CD14-positive monocyte (primary cell): ENCODE results near the gene ZNF275. TPM values are rescaled to one million over a fixed set of nuclear protein-coding genes. Genes with fewer than 3 reads are reported as not detected.

Experiments
- DNase-seq, 3 donors: peaks; one replicate each; pipeline ENCODE4 v3.0.0-alpha.2; 2011 to 2022
- H2AFZ ChIP-seq: 2 replicates; pipeline ENCODE4 v1.6.0; 2012; ENCODE audit warnings: mild to moderate bottlenecking, low read depth, low read length, inconsistent platforms; ENCODE audit not compliant: insufficient read depth, poor library complexity, severe bottlenecking
- H3K27ac ChIP-seq, 2 donors: 1 replicate in 1 of 2; 2 replicates in 1 of 2; pipeline ENCODE4 v1.5.1; 2012 to 2013; ENCODE audit warnings: low read length in 2 of 2, control low read depth in 1 of 2, inconsistent platforms in 1 of 2, low read depth in 1 of 2, mild to moderate bottlenecking in 1 of 2
- H3K27me3 ChIP-seq, 2 donors: one replicate each; pipeline versions ENCODE4 v1.6.0 to v1.6.1; 2011 to 2013; ENCODE audit warnings: low read length in 2 of 2; ENCODE audit not compliant: control insufficient read depth in 2 of 2, insufficient read depth in 2 of 2
- H3K36me3 ChIP-seq, 2 donors: replicated peaks in 1 of 2; 1 replicate in 1 of 2; 2 replicates in 1 of 2; pipeline versions ENCODE4 v1.5.1 to v1.6.1; 2012 to 2013; ENCODE audit warnings: low read length in 2 of 2, control low read depth in 1 of 2, inconsistent platforms in 1 of 2, mild to moderate bottlenecking in 1 of 2; ENCODE audit not compliant: insufficient read depth in 2 of 2, control insufficient read depth in 1 of 2
- H3K4me1 ChIP-seq, 2 donors: 1 replicate in 1 of 2; 2 replicates in 1 of 2; pipeline versions ENCODE4 v1.5.1 to v1.6.1; 2012 to 2013; ENCODE audit warnings: low read length in 2 of 2, control low read depth in 1 of 2, inconsistent platforms in 1 of 2, mild to moderate bottlenecking in 1 of 2, moderate library complexity in 1 of 2; ENCODE audit not compliant: insufficient read depth in 2 of 2, control insufficient read depth in 1 of 2
- H3K4me2 ChIP-seq: replicated peaks from 2 replicates; pipeline ENCODE3; 2012; ENCODE audit warnings: low read length, moderate library complexity, mild to moderate bottlenecking; ENCODE audit not compliant: poor library complexity, severe bottlenecking; ENCODE audit errors: extremely low read depth
- H3K4me3 ChIP-seq, 3 experiments: fragments of 200-600 bp in 1 of 3; sonication (generic) in 1 of 3; replicated peaks in 1 of 3; 1 replicate in 2 of 3; 2 replicates in 1 of 3; pipeline ENCODE4 v1.5.1; 2011 to 2013; ENCODE audit warnings: low read length in 3 of 3, mild to moderate bottlenecking in 3 of 3, control low read depth in 2 of 3, low read depth in 2 of 3, inconsistent platforms in 1 of 3, moderate library complexity in 1 of 3
- H3K79me2 ChIP-seq: 2 replicates; pipeline ENCODE4 v1.6.0; 2012; ENCODE audit warnings: mild to moderate bottlenecking, control low read depth, inconsistent platforms, low read length, moderate library complexity; ENCODE audit not compliant: insufficient read depth
- H3K9ac ChIP-seq: 2 replicates; pipeline ENCODE4 v1.6.0; 2017; ENCODE audit warnings: low read length, mild to moderate bottlenecking; ENCODE audit not compliant: insufficient read depth, poor library complexity, severe bottlenecking
- H3K9me3 ChIP-seq, 2 donors: replicated peaks in 1 of 2; 1 replicate in 1 of 2; 2 replicates in 1 of 2; pipeline versions ENCODE4 v1.5.1 to v1.6.1; 2012 to 2013; ENCODE audit warnings: low read length in 2 of 2, control low read depth in 1 of 2; ENCODE audit not compliant: control insufficient read depth in 1 of 2, insufficient read depth in 1 of 2
- H4K20me1 ChIP-seq: 2 replicates; pipeline ENCODE4 v1.6.0; 2012; ENCODE audit warnings: mild to moderate bottlenecking, low read length, control low read depth, moderate library complexity; ENCODE audit not compliant: insufficient read depth
- H3K27ac Mint-ChIP-seq, 7 donors: one replicate each; pipeline ENCODE4 v1.8.0; 2020; ENCODE audit warnings: mild to moderate bottlenecking in 7 of 7, mixed read lengths in 7 of 7, moderate library complexity in 6 of 7, inconsistent platforms in 2 of 7
- H3K27me3 Mint-ChIP-seq, 3 donors: one replicate each; pipeline ENCODE4 v1.8.0; 2021 to 2022; ENCODE audit warnings: low read depth in 3 of 3, mild to moderate bottlenecking in 3 of 3, mixed read lengths in 3 of 3, moderate library complexity in 3 of 3, inconsistent platforms in 1 of 3
- H3K36me3 Mint-ChIP-seq, 2 donors: one replicate each; pipeline ENCODE4 v1.8.0; 2020; ENCODE audit warnings: mixed read lengths in 2 of 2, inconsistent platforms in 1 of 2, mild to moderate bottlenecking in 1 of 2
- H3K4me1 Mint-ChIP-seq: one replicate; pipeline ENCODE4 v1.8.0; 2020; ENCODE audit warnings: mild to moderate bottlenecking, mixed read lengths
- H3K4me3 Mint-ChIP-seq, 2 donors: one replicate each; pipeline ENCODE4 v1.8.0; 2020; ENCODE audit warnings: mild to moderate bottlenecking in 2 of 2, mixed read lengths in 2 of 2, moderate library complexity in 1 of 2
- H3K9me3 Mint-ChIP-seq, 7 donors: one replicate each; pipeline ENCODE4 v1.8.0; 2020 to 2022; ENCODE audit warnings: mixed read lengths in 7 of 7, mild to moderate bottlenecking in 6 of 7, moderate library complexity in 6 of 7, inconsistent platforms in 2 of 7
- CTCF ChIP-seq: fragments of 200-600 bp; IDR thresholded peaks from one replicate; pipeline ENCODE4 v1.8.0; 2022; ENCODE audit warnings: antibody characterized with exemption, mild to moderate bottlenecking
- WGBS: methylation state at CpG from one replicate; pipeline ENCODE4 v1.1.5; 2013; ENCODE audit warnings: missing lambda C conversion rate; ENCODE audit not compliant: insufficient coverage; 5-methylcytosine and 5-hydroxymethylcytosine counted together
- intact Hi-C, 2 donors: fragments of 100-400 bp; cut with micrococcal nuclease; formaldehyde crosslinking; loops; one replicate each; pipeline versions ENCODE4 v1.15.0 to v1.15.1; 2023
- polyA plus RNA-seq, 3 donors: library from polyadenylated mRNA; depleted of rRNA in 1 of 3; unstranded in 2 of 3; stranded (reverse) in 1 of 3; fragments of 300-500 nt in 2 of 3; fragments of >200 nt in 1 of 3; fragmentation: Illumina TruSeq in 2 of 3; gene quantifications; 1 replicate in 2 of 3; 2 replicates in 1 of 3; pipeline ENCODE4 v1.2.3, GENCODE V29; 2012 to 2021

ZNF275 gene
- polyA plus RNA-seq, 3 donors: 1.0 to 4.7 (median 2.1) TPM

DNA sequence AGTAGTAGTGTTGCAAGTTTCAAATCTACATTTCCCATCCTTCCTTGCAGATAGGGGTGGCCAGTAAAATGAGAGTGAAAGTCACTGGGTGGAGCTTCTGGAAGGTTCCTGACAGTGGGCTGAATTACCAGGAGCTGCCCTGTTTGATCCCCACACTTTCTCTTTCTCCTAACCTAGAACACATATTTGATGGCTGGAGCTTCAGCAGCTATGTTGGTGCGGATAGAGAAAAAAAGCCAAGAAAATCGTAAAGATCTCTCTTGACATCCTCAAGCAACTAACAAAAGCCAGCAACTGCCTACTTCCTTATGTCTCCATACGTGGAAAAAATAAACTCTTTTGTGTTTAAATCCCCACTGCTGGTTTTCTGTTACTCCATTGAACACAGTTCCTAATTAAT lies 32.2 kb downstream of the ZNF275 start:
- TF ChIP-seq CTCF: no peak
- Histone ChIP-seq H3K27ac (no peak overlapping the region), H4K20me1 (no peaks in the 10 kb centered on the region), H3K4me3 (no peak overlapping the region), H2AFZ (no peak overlapping the region), H3K4me2 (no peak overlapping the region), H3K4me1 (no peaks in the 10 kb centered on the region), H3K9me3 (no peaks in the 10 kb centered on the region), H3K36me3 (no peaks in the 10 kb centered on the region), H3K27me3 (peaks cover 2 to 6% of the 10 kb centered on the region in 2 donors), H3K9ac (no peak overlapping the region), H3K79me2 (no peaks in the 10 kb centered on the region)
- Mint-ChIP-seq H3K27me3 (peaks cover 2 to 24% (median 9%) of the 10 kb centered on the region in 3 donors), H3K4me3 (no peak overlapping the region), H3K9me3 (peaks cover 0 to 4% (median 0%) of the 10 kb centered on the region in 7 donors), H3K27ac (no peak overlapping the region), H3K4me1 (no peaks in the 10 kb centered on the region), H3K36me3 (no peaks in the 10 kb centered on the region)
- DNase-seq: no peak
- intact Hi-C loops: no loop called here
- no CpG with 5 or more reads among the region's 3 CpGs for WGBS

DNA sequence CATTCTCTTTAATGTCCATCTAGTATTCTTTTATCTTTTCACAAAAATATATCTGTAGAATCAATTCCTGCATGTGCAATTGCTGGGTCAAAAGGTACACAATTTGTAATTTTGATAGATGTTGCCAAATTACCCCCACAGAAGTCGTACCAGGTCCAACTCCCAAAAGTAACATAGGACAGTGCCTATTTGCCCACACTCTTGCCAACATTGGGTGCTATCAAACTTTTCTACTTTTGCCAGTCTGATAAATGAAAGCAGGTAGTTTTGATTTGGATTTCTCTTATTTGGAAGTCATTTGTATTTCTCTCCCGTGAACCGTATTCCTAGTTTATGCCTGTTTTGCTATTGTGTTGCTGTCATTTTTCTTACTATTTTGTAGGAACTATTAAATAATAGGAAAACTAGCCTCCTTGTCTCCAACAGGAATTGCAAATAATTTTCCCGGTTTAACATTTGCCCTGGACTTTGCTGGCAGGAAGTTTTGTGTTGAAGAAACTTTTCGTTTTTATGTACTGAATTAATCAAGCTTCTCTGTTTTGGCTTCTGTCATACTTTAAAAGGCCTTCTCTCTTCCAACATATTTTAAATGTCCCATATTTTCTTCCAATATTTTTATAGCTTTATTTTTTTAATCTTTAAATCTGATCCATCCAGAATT lies 33.1 kb downstream of the ZNF275 start:
- Mint-ChIP-seq H3K4me1 (no peaks in the 10 kb centered on the region), H3K4me3 (no peak overlapping the region), H3K27ac (no peak overlapping the region), H3K36me3 (no peaks in the 10 kb centered on the region), H3K9me3 (peaks cover 0 to 4% (median 0%) of the 10 kb centered on the region in 7 donors), H3K27me3 (peaks cover 2 to 24% (median 9%) of the 10 kb centered on the region in 3 donors)
- no peak for DNase-seq
- Histone ChIP-seq H3K9me3 (no peaks in the 10 kb centered on the region), H3K27me3 (peaks cover 0 to 6% of the 10 kb centered on the region in 2 donors), H3K4me1 (no peaks in the 10 kb centered on the region), H3K4me3 (no peak overlapping the region), H3K79me2 (no peaks in the 10 kb centered on the region), H4K20me1 (no peaks in the 10 kb centered on the region), H3K36me3 (no peaks in the 10 kb centered on the region), H3K27ac (no peak overlapping the region), H2AFZ (no peak overlapping the region), H3K9ac (no peak overlapping the region), H3K4me2 (no peak overlapping the region)
- TF ChIP-seq CTCF: no peak
- WGBS: no CpG with 5 or more reads among the region's 5 CpGs
- intact Hi-C loops: no loop called here
